Activated T-helper 1 cell treated with anti-CD3 and anti-CD28 coated beads, Interleukin-12 subunit alpha, Interleukin-12 subunit beta, Interleukin-2, Interleukin-4 antibody, amounts not matched to agents 30 ng/mL and 10 ng/mL and 1 ng/mL, durations not matched to agents 14 hours and 24 hours and 36 hours (primary cell): ENCODE results near the gene CD93. TPM values are rescaled to one million over a fixed set of nuclear protein-coding genes. Genes with fewer than 3 reads are reported as not detected.

Experiments
- DNase-seq: peaks from one replicate; pipeline ENCODE4 v3.0.0; 2021; ENCODE audit warnings: low spot score
- H3K27ac Mint-ChIP-seq: one replicate; pipeline ENCODE4 v1.8.0; 2021; ENCODE audit warnings: mild to moderate bottlenecking, mixed read lengths
- H3K27me3 Mint-ChIP-seq: one replicate; pipeline ENCODE4 v1.8.0; 2022; ENCODE audit warnings: mild to moderate bottlenecking, moderate library complexity, mixed read lengths; ENCODE audit not compliant: insufficient read depth
- H3K36me3 Mint-ChIP-seq: one replicate; pipeline ENCODE4 v1.8.0; 2021; ENCODE audit warnings: low read depth, mixed read lengths
- H3K4me1 Mint-ChIP-seq: one replicate; pipeline ENCODE4 v1.8.0; 2021; ENCODE audit warnings: low read depth, mixed read lengths
- H3K4me3 Mint-ChIP-seq: one replicate; pipeline ENCODE4 v1.8.0; 2021; ENCODE audit warnings: mild to moderate bottlenecking, moderate library complexity, mixed read lengths
- H3K9me3 Mint-ChIP-seq: one replicate; pipeline ENCODE4 v1.8.0; 2021; ENCODE audit warnings: mixed read lengths
- intact Hi-C: fragments of 100-400 bp; cut with micrococcal nuclease; formaldehyde crosslinking; loops from one replicate; pipeline ENCODE4 v1.15.1; 2024
- total RNA-seq: library from RNA; stranded (reverse); gene quantifications from 2 replicates; pipeline ENCODE4 v1.2.3, GENCODE V29; 2022

Gene CD93
- total RNA-seq, 1 donor from 2014 or later = 1.2 TPM

DNA sequence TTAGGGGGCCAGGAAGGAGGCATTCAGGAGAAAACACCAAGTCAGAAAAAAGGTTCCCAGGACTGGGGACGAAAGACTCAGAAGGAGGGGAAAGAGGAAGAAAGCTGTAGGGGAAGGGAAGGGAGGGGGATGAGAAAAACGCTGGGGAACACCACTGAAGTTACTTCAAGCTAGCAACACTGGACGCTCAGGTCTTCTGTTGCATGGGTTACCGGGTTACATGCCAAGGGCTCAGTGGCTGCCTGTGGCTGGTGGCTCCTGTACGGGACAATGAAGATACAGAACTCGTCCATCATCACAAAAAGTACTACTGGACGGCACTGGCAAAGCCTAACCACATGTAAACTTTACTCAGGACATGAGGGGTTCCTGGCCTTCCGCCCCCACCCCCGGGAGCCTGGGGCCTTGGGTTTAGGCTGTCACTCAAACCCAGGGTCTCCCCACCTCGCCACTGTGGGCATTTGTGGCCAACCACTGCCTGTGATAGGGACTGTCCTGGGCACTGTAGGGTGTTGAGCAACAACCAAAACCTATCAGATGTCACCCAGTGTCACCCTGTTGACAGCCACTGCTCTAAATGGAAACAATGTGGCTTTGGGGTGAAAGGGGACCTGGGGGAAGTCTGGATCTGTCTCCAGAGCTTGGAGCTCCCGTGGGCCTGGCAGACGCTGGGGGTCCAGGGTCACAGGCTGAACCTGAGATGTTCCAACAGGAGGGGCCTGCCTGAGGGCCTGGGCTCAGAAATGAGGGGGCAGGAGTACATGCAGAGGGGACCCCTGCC lies 40.3 kb upstream of the CD93 start:
- H3K4me1 Mint-ChIP-seq = no peaks in the 10 kb centered on the region
- intact Hi-C loops = no loop called here
- H3K9me3 Mint-ChIP-seq = no peaks in the 10 kb centered on the region
- H3K4me3 Mint-ChIP-seq = no peak overlapping the region
- peaks cover 11% of the 10 kb centered on the region for H3K27me3 Mint-ChIP-seq
- no peaks in the 10 kb centered on the region for H3K36me3 Mint-ChIP-seq
- DNase-seq = no peak
- no peak overlapping the region for H3K27ac Mint-ChIP-seq

DNA sequence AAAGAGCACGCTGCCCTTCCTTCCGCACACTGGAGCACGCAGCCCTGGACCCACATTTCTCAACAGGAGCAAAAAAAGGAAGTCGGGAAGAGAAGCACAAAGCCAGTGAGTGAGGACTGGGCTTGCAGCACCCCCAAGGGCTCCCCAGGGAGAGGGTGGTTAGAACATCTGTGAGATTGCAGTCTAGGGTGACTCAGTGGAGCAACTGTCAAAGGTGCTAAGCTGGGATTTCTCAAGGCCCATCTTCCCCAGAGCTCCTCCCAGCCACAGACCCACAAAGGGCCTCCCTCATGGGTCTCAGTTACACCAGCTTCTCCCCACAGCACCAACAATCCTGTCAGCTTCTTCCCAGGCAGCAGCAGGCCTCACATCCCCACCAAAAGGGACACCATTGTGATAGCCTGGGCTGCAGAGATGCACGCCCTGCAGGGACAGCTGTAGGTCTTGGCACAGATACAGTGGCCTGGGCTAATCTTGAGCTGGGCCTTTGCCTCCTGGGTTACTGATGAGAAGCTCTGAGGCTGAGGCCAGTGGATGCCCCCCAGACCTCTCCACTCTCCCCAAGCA lies 39.6 kb upstream of the CD93 start:
- Mint-ChIP-seq H3K9me3 (no peaks in the 10 kb centered on the region), H3K27ac (no peak overlapping the region), H3K4me1 (no peaks in the 10 kb centered on the region), H3K36me3 (no peaks in the 10 kb centered on the region), H3K4me3 (no peak overlapping the region), H3K27me3 (peaks cover 11% of the 10 kb centered on the region)
- intact Hi-C loops = no loop called here
- no peak for DNase-seq

DNA sequence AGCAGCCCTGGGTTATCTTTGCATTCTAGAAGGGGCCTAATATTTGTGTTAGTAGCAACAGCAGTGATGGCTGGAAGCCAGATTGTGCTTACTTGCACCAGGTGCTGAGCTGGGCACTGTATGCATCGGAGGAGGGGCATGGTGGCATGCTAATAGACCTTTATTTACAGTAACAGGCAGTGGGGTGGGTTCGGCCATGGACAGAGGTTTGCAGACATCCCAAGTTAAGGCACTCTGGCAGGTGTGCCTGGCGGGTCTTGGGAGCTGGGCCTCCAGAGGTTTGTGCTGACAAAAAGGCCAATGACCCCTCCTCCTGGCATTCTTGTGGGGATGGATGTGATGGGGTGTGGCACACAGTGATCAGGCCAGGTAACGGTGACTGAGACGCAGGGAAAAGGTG lies 39.0 kb upstream of the CD93 start:
- no peaks in the 10 kb centered on the region for H3K9me3 Mint-ChIP-seq
- intact Hi-C loops = no loop called here
- no peak overlapping the region for H3K27ac Mint-ChIP-seq
- DNase-seq = no peak
- no peaks in the 10 kb centered on the region for H3K36me3 Mint-ChIP-seq
- peaks cover 11% of the 10 kb centered on the region for H3K27me3 Mint-ChIP-seq
- no peak overlapping the region for H3K4me3 Mint-ChIP-seq
- H3K4me1 Mint-ChIP-seq = no peaks in the 10 kb centered on the region

DNA sequence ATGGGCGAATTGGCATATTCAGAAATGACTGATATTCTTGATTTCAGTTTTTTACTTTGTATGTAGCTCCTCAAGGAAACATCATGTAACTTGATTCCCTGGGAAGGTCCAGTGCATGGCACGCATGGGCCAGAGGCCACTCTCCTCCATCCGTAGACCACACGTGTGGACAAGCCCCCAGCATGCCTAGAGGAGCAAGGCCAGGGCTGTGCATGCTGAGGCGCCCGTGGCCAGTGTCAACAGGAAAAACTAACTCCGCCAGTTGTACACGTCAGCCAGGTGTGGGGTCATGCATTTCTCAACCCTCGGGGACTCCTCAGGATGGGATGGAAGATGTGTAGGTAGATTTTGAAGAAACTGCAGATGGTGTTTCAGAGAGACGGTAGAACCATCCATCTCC lies 37.8 kb upstream of the CD93 start:
- Mint-ChIP-seq H3K36me3 (no peaks in the 10 kb centered on the region), H3K27ac (no peak overlapping the region), H3K4me1 (no peaks in the 10 kb centered on the region), H3K9me3 (no peaks in the 10 kb centered on the region), H3K27me3 (peaks cover 11% of the 10 kb centered on the region), H3K4me3 (no peak overlapping the region)
- intact Hi-C loops = no loop called here
- DNase-seq = no peak

DNA sequence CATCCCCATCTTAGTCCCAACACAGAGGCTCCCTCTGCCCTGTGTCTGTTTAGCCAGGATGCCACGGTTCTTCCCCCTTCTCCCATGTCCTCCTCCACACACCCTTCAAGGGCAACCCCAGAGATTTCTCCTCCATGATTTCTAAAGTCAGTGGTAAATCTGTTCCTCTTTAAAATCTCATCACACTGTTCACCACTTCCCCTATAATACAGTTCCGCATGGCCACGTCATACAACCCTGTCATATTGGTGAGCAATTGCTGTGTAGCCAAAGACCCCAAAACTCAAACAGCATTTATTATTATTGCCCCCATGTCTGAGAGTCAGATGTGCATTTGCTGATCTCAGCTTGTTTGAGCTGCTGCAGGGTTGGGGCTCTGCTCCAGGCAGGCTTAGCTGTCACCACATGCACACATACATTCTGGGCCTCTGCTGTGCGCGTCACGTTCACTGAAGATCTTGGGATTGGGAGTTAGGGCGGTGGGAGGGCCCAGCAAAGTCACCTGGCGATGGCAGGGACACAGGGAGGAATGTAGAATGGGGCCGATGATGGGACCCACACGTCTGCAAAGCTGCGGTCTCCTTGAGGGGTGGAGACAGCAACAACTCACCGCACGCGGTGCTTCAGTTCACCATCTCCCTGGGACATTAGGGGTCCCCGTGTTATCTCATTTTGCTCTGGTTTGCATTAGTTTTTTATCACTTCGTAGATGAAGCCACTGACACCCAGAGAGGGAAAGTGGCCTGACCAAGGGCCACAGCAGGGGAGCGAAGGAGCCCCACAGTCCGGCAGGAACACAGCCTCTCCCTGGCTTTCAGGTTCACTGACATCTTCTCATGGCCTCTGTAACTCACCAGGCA lies 36.9 kb upstream of the CD93 start:
- intact Hi-C loops = no loop called here
- no peaks in the 10 kb centered on the region for H3K4me1 Mint-ChIP-seq
- no peak overlapping the region for H3K27ac Mint-ChIP-seq

DNA sequence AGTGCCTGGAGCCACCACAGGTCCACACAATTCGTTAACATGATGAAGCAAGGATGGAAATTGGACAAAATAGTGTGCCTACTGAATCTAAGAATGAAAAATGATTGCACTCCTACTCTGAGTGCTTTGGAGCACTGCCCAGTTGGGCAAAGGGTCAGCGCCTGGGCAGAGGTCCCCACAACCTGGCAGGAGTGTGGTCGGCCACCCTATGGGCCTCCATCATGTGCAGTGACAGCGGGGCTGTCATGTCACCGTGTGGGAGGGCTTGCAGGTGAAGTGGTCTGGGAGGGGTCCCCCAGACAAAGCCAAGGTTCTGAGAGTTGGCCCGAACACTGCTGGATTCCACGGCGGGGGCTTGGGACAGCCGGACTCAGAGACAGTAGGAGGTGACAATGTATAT lies 36.2 kb upstream of the CD93 start:
- H3K4me3 Mint-ChIP-seq = no peak overlapping the region
- no peak for DNase-seq
- H3K36me3 Mint-ChIP-seq = no peaks in the 10 kb centered on the region
- peak overlapping the region; percentile 8 for H3K27ac Mint-ChIP-seq
- no peaks in the 10 kb centered on the region for H3K4me1 Mint-ChIP-seq
- H3K9me3 Mint-ChIP-seq = no peaks in the 10 kb centered on the region
- peaks cover 11% of the 10 kb centered on the region for H3K27me3 Mint-ChIP-seq
- intact Hi-C loops = no loop called here

More for the DNA sequence above, 36.9 kb upstream of the CD93 start:
- no peak overlapping the region for H3K4me3 Mint-ChIP-seq
- H3K9me3 Mint-ChIP-seq = no peaks in the 10 kb centered on the region
- no peaks in the 10 kb centered on the region for H3K36me3 Mint-ChIP-seq
- no peak for DNase-seq
- H3K27me3 Mint-ChIP-seq = peaks cover 11% of the 10 kb centered on the region

DNA sequence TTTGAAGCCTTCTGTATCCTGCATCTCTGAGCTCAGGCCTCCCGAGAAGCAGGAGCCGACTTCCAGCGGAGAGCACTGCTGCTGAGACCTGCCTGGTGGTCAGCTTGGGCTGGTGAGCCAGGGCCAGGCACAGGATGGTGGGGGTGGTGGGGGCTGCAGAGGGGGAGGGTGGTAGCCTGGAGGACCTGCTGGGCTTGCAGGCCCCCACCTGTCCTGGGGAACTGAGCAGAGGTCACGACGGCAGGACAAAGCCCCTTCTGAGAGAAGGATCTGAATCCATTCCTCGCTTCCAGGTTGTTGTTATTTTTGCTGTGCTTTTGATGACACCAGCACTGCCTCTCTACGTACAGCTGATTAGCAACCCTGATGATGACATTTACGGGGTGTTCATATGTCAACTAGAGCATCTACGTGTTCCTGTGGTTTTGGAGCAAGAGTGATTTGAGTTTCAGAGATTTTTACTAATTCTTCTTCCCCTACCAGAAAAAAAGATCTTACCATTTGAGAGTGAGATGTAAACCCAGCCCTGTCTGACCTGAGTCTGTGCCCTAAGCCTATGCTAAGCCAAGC lies 35.7 kb upstream of the CD93 start:
- H3K27me3 Mint-ChIP-seq = peaks cover 11% of the 10 kb centered on the region
- no peaks in the 10 kb centered on the region for H3K4me1 Mint-ChIP-seq
- no peak overlapping the region for H3K4me3 Mint-ChIP-seq
- peak overlapping the region; percentile 8 for H3K27ac Mint-ChIP-seq
- no peaks in the 10 kb centered on the region for H3K9me3 Mint-ChIP-seq
- DNase-seq = no peak
- no peaks in the 10 kb centered on the region for H3K36me3 Mint-ChIP-seq
- intact Hi-C loops = no loop called here

DNA sequence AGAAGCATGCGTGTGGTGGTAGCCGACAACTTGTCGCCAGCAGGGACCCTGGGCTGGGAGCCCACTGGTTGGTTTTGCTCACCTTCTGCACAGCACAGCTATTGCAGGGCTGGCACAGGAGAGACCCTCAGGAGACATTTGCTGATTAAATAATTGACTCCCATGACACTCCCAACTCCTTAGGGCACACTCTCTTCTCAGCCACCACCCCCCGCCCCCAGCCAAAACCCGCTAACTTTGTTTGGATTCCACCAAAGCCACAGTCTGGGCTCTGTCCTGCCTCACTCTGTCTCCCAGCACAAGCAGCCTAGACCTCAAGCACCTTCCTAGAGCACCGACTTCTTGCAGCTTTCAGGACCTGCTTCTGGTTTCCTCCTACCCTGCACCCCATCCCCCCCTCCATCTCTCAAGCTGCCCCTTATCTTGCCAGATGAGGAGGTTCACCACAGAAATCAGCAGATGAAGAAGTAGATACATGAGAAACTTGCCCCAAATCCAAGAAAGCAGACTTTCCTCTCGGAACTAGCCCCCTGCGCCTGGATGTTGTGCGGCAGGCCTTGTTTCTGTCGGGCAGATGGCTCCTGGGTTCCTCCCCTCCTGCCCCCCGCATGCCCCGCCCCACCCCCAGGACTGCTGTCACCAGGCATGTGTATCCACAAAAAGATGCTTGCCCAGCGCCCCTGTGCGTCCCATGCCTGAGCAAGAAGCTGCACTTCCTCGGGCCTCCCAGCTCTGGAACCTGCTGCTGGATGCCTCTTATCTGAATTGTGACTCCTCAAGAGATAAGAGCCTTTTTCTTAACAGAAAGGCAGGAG lies 35.0 kb upstream of the CD93 start:
- Mint-ChIP-seq H3K4me3 (no peak overlapping the region), H3K4me1 (no peaks in the 10 kb centered on the region), H3K27me3 (peaks cover 11% of the 10 kb centered on the region), H3K36me3 (no peaks in the 10 kb centered on the region), H3K27ac (no peak overlapping the region), H3K9me3 (no peaks in the 10 kb centered on the region)
- intact Hi-C loops = no loop called here
- no peak for DNase-seq

DNA sequence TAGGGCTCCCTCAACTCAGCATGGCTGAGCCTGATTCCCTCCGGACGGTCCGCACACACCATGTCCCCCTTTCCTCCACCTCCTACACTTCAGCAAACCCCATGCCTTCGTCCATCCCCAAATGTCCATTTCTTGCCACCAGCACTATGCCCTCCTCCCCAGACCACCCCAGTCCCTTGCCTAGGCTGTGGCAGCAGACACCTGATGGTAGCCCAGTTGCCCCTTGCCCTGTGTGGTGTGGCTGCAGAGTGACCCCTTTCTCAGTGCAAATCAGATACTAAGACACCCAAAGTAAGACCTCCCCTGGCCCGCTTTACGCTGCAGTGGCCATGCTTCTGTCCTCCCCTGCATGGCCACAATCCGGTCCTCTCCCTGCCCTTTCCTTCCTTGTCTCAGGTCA lies 34.1 kb upstream of the CD93 start:
- no peak overlapping the region for H3K27ac Mint-ChIP-seq
- peaks cover 11% of the 10 kb centered on the region for H3K27me3 Mint-ChIP-seq
- H3K4me1 Mint-ChIP-seq = no peaks in the 10 kb centered on the region
- DNase-seq = no peak
- no peak overlapping the region for H3K4me3 Mint-ChIP-seq
- H3K36me3 Mint-ChIP-seq = no peaks in the 10 kb centered on the region
- H3K9me3 Mint-ChIP-seq = no peaks in the 10 kb centered on the region
- intact Hi-C loops = no loop called here

DNA sequence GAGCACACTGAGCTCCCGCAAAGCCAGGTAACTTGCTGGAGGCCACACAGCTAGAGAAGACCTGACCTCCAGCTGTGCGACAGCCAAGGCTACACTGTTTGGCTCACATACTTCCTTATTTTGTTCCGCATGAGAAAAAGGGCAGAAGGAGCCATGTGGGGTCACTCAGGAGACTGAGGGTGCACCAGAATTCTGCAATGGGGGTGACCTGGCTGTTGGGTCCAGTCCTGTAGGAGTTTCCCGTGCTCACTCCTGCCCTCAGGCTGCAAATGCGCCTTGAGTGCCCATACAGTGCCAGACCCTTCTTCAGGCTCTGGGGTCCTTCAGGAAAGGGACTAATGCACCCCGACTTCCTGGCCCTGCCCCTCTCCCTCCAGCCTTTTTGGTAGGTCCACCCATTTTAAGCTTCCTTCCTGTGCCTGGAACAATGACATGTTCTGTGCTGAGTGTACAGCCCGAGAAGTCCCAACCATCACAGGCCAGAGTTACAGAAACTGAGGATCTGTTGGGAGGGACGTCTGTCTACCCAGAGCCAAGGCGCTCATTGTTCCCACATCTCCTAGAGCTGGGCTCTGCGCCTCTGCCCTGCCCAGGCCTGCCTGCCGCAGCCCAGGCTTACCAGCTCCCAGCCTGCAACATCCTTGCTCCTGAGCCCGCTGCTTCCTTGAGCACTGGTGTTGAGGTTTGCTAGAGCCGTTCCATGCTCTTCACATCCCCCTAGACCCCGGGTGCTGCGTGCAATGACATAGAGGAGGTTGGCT lies 33.5 kb upstream of the CD93 start:
- Mint-ChIP-seq H3K36me3 (no peaks in the 10 kb centered on the region), H3K9me3 (no peaks in the 10 kb centered on the region), H3K4me1 (no peaks in the 10 kb centered on the region), H3K27me3 (peaks cover 9% of the 10 kb centered on the region), H3K27ac (no peak overlapping the region), H3K4me3 (no peak overlapping the region)
- no peak for DNase-seq
- intact Hi-C loops = no loop called here

DNA sequence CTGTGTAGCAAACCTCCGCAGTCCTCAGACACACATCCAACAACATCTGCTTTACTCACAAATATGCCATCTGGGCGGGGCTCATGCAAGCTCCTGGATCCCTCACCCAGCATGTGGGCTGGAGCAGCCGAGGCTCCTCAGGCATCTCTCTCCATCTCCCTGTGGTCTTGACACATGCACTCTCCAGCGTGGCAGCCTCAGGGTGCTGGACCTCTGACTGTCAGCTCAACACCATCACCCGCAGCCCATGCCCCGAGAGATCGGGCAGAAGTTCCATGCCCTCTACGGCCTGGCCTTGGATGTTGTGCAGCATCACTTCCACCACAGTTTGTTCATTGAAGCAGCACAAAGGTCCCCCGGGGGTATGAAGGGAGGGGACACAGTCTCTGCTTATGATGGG lies 32.6 kb upstream of the CD93 start:
- no peak for DNase-seq
- Mint-ChIP-seq H3K9me3 (no peaks in the 10 kb centered on the region), H3K27ac (no peak overlapping the region), H3K36me3 (no peaks in the 10 kb centered on the region), H3K27me3 (peaks cover 9% of the 10 kb centered on the region), H3K4me3 (no peak overlapping the region), H3K4me1 (no peaks in the 10 kb centered on the region)
- intact Hi-C loops = no loop called here

DNA sequence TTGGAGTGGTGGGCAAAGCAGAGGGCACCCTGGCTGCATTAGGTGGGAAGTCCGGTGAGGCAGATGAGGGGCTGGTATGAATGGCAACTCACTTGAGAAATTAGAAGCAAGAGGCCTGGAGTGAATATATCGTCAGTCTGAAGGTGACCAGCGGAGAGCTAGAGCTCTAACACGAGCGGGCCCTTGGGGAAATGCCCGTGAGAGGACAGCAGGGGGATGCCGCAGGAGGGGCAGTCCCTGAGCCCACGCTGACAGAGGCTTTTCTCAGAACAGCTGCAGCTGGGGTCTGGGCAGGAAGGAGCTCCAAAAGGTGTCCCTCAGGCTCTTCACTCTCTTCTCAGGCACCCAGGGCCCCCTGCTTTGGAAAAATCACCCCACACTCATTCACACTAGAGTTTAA lies 32.0 kb upstream of the CD93 start:
- H3K27me3 Mint-ChIP-seq = peaks cover 8% of the 10 kb centered on the region
- no peaks in the 10 kb centered on the region for H3K4me1 Mint-ChIP-seq
- H3K9me3 Mint-ChIP-seq = no peaks in the 10 kb centered on the region
- DNase-seq = no peak
- no peak overlapping the region for H3K27ac Mint-ChIP-seq
- H3K4me3 Mint-ChIP-seq = no peak overlapping the region
- intact Hi-C loops = no loop called here
- H3K36me3 Mint-ChIP-seq = no peaks in the 10 kb centered on the region
